Measurements from ENCODE around the gene FOXK2.

DNA sequence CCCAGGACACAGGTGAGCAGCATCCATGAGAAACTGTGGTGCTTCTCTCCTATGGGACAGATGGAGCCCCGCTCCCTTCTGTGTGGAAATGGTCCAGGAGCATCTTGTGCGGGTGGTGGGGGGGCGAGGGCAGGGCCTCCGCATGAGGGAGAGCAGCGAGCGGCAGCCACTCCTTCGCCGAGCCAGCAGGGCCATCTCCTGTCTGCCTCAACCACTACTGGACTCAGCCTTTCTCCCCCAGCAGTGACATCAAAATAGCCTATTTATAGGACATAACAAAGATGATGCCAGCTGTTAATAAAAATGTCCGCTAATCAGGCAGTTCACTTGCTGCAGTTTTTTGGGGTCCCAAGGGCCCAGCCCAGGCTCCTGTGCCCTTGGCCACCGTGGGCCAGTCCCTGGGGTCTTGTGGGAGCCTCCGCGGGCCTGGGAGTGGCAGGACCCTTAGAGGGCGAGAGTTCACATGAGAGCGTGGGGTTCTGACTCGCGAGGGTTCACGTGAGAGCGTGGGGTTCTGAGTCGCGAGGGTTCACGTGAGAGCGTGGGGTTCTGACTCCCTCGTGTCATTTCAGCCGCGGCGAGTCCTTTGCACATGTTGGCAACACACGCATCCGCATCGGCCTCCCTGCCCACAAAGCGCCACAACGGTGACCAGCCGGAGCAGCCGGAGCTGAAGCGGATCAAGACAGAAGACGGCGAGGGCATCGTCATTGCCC is 81.4 kb downstream of the FOXK2 start:
- no peak for TF ChIP-seq CTCF (IDR thresholded peaks at IDR 0.05; ENCODE audit: extremely low read depth in 1 of 2, insufficient read depth in 1 of 2, low read depth in 1 of 2, low read length in 2 of 2)
- no peak for TF ChIP-seq MAX (IDR thresholded peaks at IDR 0.05; ENCODE audit: insufficient read depth, insufficient read length)
- TF ChIP-seq POLR2A (IDR thresholded peaks at IDR 0.05; ENCODE audit: low read depth, low read length), result no peak
- no peak for TF ChIP-seq EZH2 (IDR thresholded peaks at IDR 0.05; ENCODE audit: borderline replicate concordance, low read depth, low read length, severe bottlenecking)
- TF ChIP-seq POLR2AphosphoS5 (IDR thresholded peaks at IDR 0.05; ENCODE audit: insufficient read depth, low read depth, low read length), result no peak

All from endothelial cell of umbilical vein (primary cell).